Measurements from ENCODE around the gene NHLH2. TPM values are rescaled to one million over a fixed set of nuclear protein-coding genes. Genes with fewer than 3 reads are reported as not detected.
A peak's percentile ranks its signal among the peaks of the same experiment; 100 is the strongest.

NHLH2 gene
- total RNA-seq, 1 experiment from 2014 or later: 1.2 TPM

- H3K9ac ChIP-seq (ENCODE audit: extremely low read depth, insufficient read length, low read length): peak overlapping the region; percentile 61
- H3K27me3 ChIP-seq (ENCODE audit: insufficient read depth, low read length): peaks cover 2% of the 10 kb centered on the region; the same call in 1 of the 2 replicates
- H2BK12ac ChIP-seq (ENCODE audit: insufficient read length, low read depth, low read length): no peak overlapping the region
- H3K14ac ChIP-seq (ENCODE audit: insufficient read depth, low read length): peak overlapping the region; percentile 94
- H3K23me2 ChIP-seq (ENCODE audit: insufficient read length, low read depth, low read length, poor library complexity, severe bottlenecking): peaks cover 22% of the 10 kb centered on the region
- H2BK5ac ChIP-seq (ENCODE audit: insufficient read length, low read length): no peak overlapping the region
- H4K5ac ChIP-seq (ENCODE audit: insufficient read length, low read depth, low read length): no peak overlapping the region
- no peaks in the 10 kb centered on the region; a peak in 2 of 5 replicates for H3K9me3 Mint-ChIP-seq
- H3K27ac Mint-ChIP-seq: peak overlapping the region in 1 of 3 experiments; percentile 81; a peak in 2 of 7 replicates
- peaks cover 40% of the 10 kb centered on the region for H3K27me3 Mint-ChIP-seq (ENCODE audit: low read depth)
- H3K4me3 Mint-ChIP-seq: peak overlapping the region; percentile 81 to 90
- H3K56ac ChIP-seq (ENCODE audit: insufficient read length, low read depth, low read length): no peak overlapping the region
- no peak overlapping the region for H4K8ac ChIP-seq (replicated peaks; ENCODE audit: insufficient read length, low read depth, low read length)
- no peaks in the 10 kb centered on the region for H3K79me2 ChIP-seq (ENCODE audit: insufficient read depth, low read length)
- no peak overlapping the region for H3K27ac ChIP-seq (ENCODE audit: insufficient read length, low read depth, low read length)
- H3K9me3 ChIP-seq (ENCODE audit: control insufficient read depth, low read depth, low read length): no peaks in the 10 kb centered on the region
- no peak overlapping the region for H3K23ac ChIP-seq (ENCODE audit: insufficient read length, low read depth, low read length)
- H3K4ac ChIP-seq (ENCODE audit: low read depth, low read length): no peak overlapping the region; the same call in 1 of the 2 replicates
- no peaks in the 10 kb centered on the region for H3K4me1 ChIP-seq (ENCODE audit: insufficient read depth, low read length)
- no peak for TF ChIP-seq CTCF (conservative IDR thresholded peaks at IDR 0.05)
- H3K18ac ChIP-seq (ENCODE audit: insufficient read length, low read depth, low read length): peak overlapping the region; percentile 92
- no peak overlapping the region for H2BK15ac ChIP-seq (ENCODE audit: low read depth, low read length)
- no peak overlapping the region for H2BK20ac ChIP-seq (ENCODE audit: low read depth, low read length, poor library complexity, severe bottlenecking)
- no peak overlapping the region for H2AFZ ChIP-seq (ENCODE audit: low read length)
- no peaks in the 10 kb centered on the region for H3K79me1 ChIP-seq (ENCODE audit: insufficient read depth, low read depth, low read length, poor library complexity, severe bottlenecking)
- no peak overlapping the region for H4K91ac ChIP-seq (ENCODE audit: insufficient read length, low read depth, low read length)
- H2BK120ac ChIP-seq (ENCODE audit: low read depth, low read length, poor library complexity, severe bottlenecking): peak overlapping the region; percentile 40
- DNase-seq: peak; percentile 55
- H3K4me2 ChIP-seq (ENCODE audit: insufficient read depth, insufficient read length, low read length): peak overlapping the region; percentile 63
- no peak overlapping the region for H2AK5ac ChIP-seq (ENCODE audit: insufficient read length, low read length)
- no peak overlapping the region for H3T11ph ChIP-seq (ENCODE audit: low read length)
- no CpG with 5 or more reads among the region's 67 CpGs for WGBS (ENCODE audit: extremely low coverage, insufficient read length, low lambda C conversion rate)
- no peaks in the 10 kb centered on the region for H4K20me1 ChIP-seq (ENCODE audit: control insufficient read depth, insufficient read depth, insufficient read length)
- peaks cover 14 to 32% of the 10 kb centered on the region in 2 experiments for H3K4me1 Mint-ChIP-seq
- H3K36me3 Mint-ChIP-seq (ENCODE audit: insufficient read depth in 1 of 3, low read depth in 3 of 3): no peaks in the 10 kb centered on the region
Measured at GRCh38 chr1:115838431-115839028, 2.4 kb downstream of the NHLH2 start.
